GM20000 (cell line): ENCODE measurements around the gene RPS6KA2.
"Not testable (repeated sequence)": the region's sequence is repeated elsewhere in the genome, so short reads cannot be mapped to it uniquely, and the experiment has no call there.

ENCODE experiments used
- DNase-seq: peaks from one replicate; pipeline ENCODE4 v3.0.0; 2012; ENCODE audit warnings: low spot score
- CTCF ChIP-seq: IDR thresholded peaks from 2 replicates; pipeline ENCODE4 v1.5.1; 2012; ENCODE audit warnings: mild to moderate bottlenecking, control low read depth; ENCODE audit errors: extremely low read depth, missing control alignments

The RPS6KA2 gene

GRCh38 chr6:166375013-166375412 is 252.0 kb downstream of the RPS6KA2 start:
- no peak for DNase-seq
- TF ChIP-seq CTCF, result no peak

DNA sequence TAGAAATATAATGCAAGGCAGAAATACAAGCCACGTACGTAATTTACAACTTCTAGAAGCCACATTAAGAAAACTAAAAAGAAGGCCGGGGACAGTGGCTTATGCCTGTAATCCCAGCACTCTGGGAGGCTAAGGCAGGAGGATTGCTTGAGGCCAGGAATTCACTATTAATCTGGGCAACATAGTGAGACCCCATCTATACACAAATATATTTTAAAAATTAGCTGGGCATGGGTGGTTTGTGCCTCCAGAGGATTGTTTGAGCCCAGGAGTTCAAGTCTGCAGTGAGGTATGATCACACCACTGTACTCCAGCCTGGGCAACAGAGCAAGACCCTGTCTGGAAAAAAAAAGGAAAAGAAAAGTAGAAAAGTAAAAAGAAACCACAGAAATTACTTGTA is 256.6 kb downstream of the RPS6KA2 start:
- no peak for TF ChIP-seq CTCF
- no peak for DNase-seq

DNA sequence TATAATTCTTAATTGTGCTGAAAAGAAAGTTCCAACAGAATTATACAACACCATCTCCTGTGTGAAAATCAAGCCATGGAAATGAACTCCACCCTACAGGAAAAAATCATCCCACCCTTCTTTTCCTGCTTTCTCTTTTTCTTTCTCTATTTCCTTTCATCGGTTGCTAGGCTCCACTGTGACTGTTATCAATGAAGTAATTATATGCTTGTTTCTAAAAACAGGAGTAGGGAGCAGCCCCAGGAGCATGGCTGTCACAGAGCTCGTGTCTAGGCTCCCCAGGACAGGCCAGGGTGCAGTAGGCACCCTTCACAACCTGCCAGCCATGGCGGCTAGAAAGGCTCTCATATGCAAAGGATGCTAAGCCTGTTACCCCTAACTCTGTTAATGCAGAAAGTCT is 257.3 kb downstream of the RPS6KA2 start:
- TF ChIP-seq CTCF, result no peak
- DNase-seq, result no peak

DNA sequence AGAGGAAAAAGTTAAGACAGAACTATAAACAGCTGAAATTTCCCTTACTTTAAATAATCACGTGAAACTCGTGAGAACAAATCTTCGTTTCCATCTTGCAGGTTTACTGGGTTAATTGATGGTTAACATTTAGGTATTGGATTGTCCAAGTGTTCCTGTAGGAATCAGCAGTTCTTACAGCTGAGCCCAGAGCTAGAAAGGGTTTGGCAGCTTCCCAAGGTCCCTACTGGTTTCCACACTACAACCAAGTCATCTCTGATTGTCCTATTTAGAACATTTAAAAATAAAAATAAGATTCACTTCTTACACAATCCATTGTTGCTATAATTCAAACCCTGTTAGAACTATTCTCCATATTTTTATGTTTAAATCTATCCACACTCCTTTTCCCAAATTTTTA is 260.1 kb downstream of the RPS6KA2 start:
- TF ChIP-seq CTCF, result no peak
- DNase-seq, result no peak

DNA sequence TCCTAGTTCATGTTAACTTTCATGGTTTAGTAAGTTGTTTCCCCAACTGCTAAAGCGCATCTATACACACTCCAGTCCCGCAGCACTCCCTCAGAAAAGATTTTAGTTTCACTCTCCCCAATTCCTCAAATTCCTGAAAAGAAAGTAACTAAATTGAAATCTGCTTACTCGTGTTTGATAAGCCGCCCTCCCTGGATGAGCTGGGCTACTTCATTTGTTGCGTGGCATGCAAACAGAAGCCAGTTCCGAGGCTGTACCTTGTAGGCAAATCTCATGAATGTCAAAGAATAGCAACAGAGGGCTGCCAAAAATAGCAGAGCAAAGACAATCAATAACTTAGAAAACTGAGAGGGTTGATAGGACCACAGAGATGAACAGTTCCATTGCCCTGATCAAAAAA is 261.2 kb downstream of the RPS6KA2 start:
- TF ChIP-seq CTCF, result no peak
- DNase-seq, result no peak

- TF ChIP-seq CTCF, result no peak
- DNase-seq, result no peak
Observed at GRCh38 chr6:166365221-166365620, 261.8 kb downstream of the RPS6KA2 start.

DNA sequence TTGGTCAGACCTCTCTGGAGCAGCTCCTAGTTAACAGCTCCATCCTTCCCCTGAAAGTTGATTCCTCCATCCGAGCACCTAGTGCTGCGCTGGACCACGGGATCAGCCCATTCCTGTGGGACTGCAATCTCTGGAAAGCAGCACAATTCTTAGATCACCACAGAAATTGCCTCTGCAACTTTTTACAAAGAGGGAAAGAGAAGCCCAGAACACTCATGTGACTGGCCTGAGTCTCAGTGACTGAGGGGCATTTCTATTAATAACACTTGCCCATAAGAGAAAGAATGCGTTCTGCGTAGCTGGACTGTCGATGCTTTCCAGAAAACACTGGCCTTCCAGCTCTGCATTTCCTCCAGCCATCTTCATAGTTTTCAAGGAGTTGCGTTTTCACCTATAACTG is 262.6 kb downstream of the RPS6KA2 start:
- no peak for TF ChIP-seq CTCF
- no peak for DNase-seq

DNA sequence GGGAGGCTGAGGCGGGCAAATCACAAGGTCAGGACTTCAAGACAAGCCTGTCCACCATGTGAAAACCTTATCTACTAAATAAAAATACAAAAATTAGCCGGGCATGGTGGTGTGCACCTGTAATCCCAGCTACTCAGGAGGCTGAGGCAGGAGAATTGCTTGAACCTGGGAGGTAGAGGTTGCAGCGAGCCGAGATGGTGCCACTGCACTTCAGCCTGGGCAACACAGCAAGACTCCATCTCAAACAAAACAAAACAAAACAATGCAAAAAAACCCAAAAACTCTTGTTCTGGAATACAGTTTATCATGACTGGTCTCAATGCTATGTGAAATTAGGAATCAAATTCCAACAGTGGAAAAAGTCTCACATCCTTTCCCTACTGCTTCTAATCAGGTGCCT is 264.6 kb downstream of the RPS6KA2 start:
- not testable (repeated sequence) for DNase-seq
